Stomach smooth muscle (tissue), 2 donors: ENCODE data around the gene ATAD5.
"Not testable (repeated sequence)": the region's sequence is repeated elsewhere in the genome, so short reads cannot be mapped to it uniquely, and the experiment has no call there.

Source experiments
- H3K27ac ChIP-seq: one replicate; pipeline ENCODE4 v1.7.0; 2013; ENCODE audit warnings: mild to moderate bottlenecking, low read length, inconsistent platforms
- H3K27me3 ChIP-seq, 2 donors: one replicate each; pipeline ENCODE4 v1.7.0; 2013; ENCODE audit warnings: low read length in 2 of 2; ENCODE audit not compliant: insufficient read depth in 2 of 2, control insufficient read depth in 1 of 2
- H3K36me3 ChIP-seq, 2 donors: one replicate each; pipeline ENCODE4 v1.7.0; 2013; ENCODE audit warnings: low read length in 2 of 2; ENCODE audit not compliant: control insufficient read depth in 2 of 2, insufficient read depth in 2 of 2
- H3K4me1 ChIP-seq: one replicate; pipeline ENCODE4 v1.7.0; 2013; ENCODE audit warnings: low read length; ENCODE audit not compliant: control insufficient read depth, insufficient read depth
- H3K4me3 ChIP-seq, 2 donors: one replicate each; pipeline ENCODE4 v1.7.0; 2013; ENCODE audit warnings: low read length in 2 of 2
- H3K9ac ChIP-seq, 2 donors: one replicate each; pipeline ENCODE4 v1.7.0; 2013; ENCODE audit warnings: low read length in 2 of 2, mild to moderate bottlenecking in 1 of 2
- H3K9me3 ChIP-seq, 2 donors: one replicate each; pipeline ENCODE4 v1.7.0; 2013; ENCODE audit warnings: low read length in 2 of 2; ENCODE audit not compliant: control insufficient read depth in 2 of 2
- donor health status: healthy.
- donor health status: Pancreatic carcinoma.

ATAD5 gene

GRCh38 chr17:30808785-30809286 is 22.9 kb upstream of the ATAD5 start:
- no peaks in the 10 kb centered on the region for H3K4me1 ChIP-seq
- H3K9ac ChIP-seq: no peak overlapping the region
- H3K4me3 ChIP-seq: no peak overlapping the region
- H3K27ac ChIP-seq: no peak overlapping the region
- H3K36me3 ChIP-seq: peaks cover 0 to 1% of the 10 kb centered on the region in 2 donors
- H3K27me3 ChIP-seq: no peaks in the 10 kb centered on the region
- no peaks in the 10 kb centered on the region for H3K9me3 ChIP-seq

- Histone ChIP-seq H3K4me3 (no peak overlapping the region), H3K27me3 (no peaks in the 10 kb centered on the region), H3K9ac (no peak overlapping the region), H3K4me1 (no peaks in the 10 kb centered on the region), H3K27ac (no peak overlapping the region), H3K36me3 (no peaks in the 10 kb centered on the region), H3K9me3 (no peaks in the 10 kb centered on the region)
Measured at GRCh38 chr17:30809867-30810266, 21.9 kb upstream of the ATAD5 start.

- Histone ChIP-seq H3K9me3 (no peaks in the 10 kb centered on the region), H3K27ac (no peak overlapping the region), H3K4me3 (no peak overlapping the region), H3K4me1 (no peaks in the 10 kb centered on the region), H3K36me3 (no peaks in the 10 kb centered on the region), H3K27me3 (no peaks in the 10 kb centered on the region), H3K9ac (no peak overlapping the region)
Measured at GRCh38 chr17:30812218-30813177, 19.3 kb upstream of the ATAD5 start.

GRCh38 chr17:30814236-30814635 is 17.5 kb upstream of the ATAD5 start:
- H3K9me3 ChIP-seq, H3K4me1 ChIP-seq, H3K27me3 ChIP-seq, H3K4me3 ChIP-seq, H3K27ac ChIP-seq, H3K9ac ChIP-seq, H3K36me3 ChIP-seq: not testable (repeated sequence)

- H3K4me3 ChIP-seq, H3K27me3 ChIP-seq, H3K4me1 ChIP-seq, H3K36me3 ChIP-seq, H3K9ac ChIP-seq, H3K9me3 ChIP-seq, H3K27ac ChIP-seq: not testable (repeated sequence)
Measured at GRCh38 chr17:30814860-30815259, 16.9 kb upstream of the ATAD5 start.

- Histone ChIP-seq H3K27ac (no peak overlapping the region), H3K4me3 (no peak overlapping the region), H3K36me3 (no peaks in the 10 kb centered on the region), H3K9me3 (no peaks in the 10 kb centered on the region), H3K9ac (no peak overlapping the region), H3K4me1 (no peaks in the 10 kb centered on the region), H3K27me3 (no peaks in the 10 kb centered on the region)
Measured at GRCh38 chr17:30816165-30816564, 15.6 kb upstream of the ATAD5 start.

GRCh38 chr17:30819971-30820705 is 11.6 kb upstream of the ATAD5 start:
- Histone ChIP-seq H3K27me3 (no peaks in the 10 kb centered on the region), H3K4me3 (no peak overlapping the region), H3K27ac (no peak overlapping the region), H3K9ac (no peak overlapping the region), H3K4me1 (peaks cover 7% of the 10 kb centered on the region), H3K36me3 (no peaks in the 10 kb centered on the region), H3K9me3 (no peaks in the 10 kb centered on the region)

GRCh38 chr17:30821871-30822723 is 9.7 kb upstream of the ATAD5 start:
- H3K36me3 ChIP-seq: no peaks in the 10 kb centered on the region
- no peak overlapping the region for H3K27ac ChIP-seq
- H3K27me3 ChIP-seq: no peaks in the 10 kb centered on the region
- no peak overlapping the region for H3K9ac ChIP-seq
- peaks cover 7% of the 10 kb centered on the region for H3K4me1 ChIP-seq
- H3K9me3 ChIP-seq: no peaks in the 10 kb centered on the region
- no peak overlapping the region for H3K4me3 ChIP-seq

- not testable (repeated sequence) for H3K9ac ChIP-seq, H3K27ac ChIP-seq, H3K27me3 ChIP-seq, H3K4me1 ChIP-seq, H3K4me3 ChIP-seq, H3K9me3 ChIP-seq, H3K36me3 ChIP-seq
Measured at GRCh38 chr17:30822919-30823318, 8.8 kb upstream of the ATAD5 start.

GRCh38 chr17:30823421-30823820 is 8.3 kb upstream of the ATAD5 start:
- Histone ChIP-seq H3K9ac (peak overlapping the region; percentile 80 to 89), H3K27ac (no peak overlapping the region)

More at GRCh38 chr17:30823421-30823820, 8.3 kb upstream of the ATAD5 start:
- Histone ChIP-seq H3K4me1 (peaks cover 7% of the 10 kb centered on the region), H3K4me3 (peak overlapping the region; percentile 89 to 94), H3K27me3 (no peaks in the 10 kb centered on the region), H3K36me3 (no peaks in the 10 kb centered on the region), H3K9me3 (no peaks in the 10 kb centered on the region)
